ENCODE measurements around the gene UGT2A1.

Gene UGT2A1

GRCh38 chr4:69642961-69643360 lies 10.1 kb downstream of the UGT2A1 start:
- Histone ChIP-seq H3K36me3 (replicated peaks) (no peaks in the 10 kb centered on the region), H3K9me3 (no peaks in the 10 kb centered on the region), H3K4me3 (no peak overlapping the region), H3K27me3 (ENCODE audit: low read depth) (no peaks in the 10 kb centered on the region), H3K4me1 (no peaks in the 10 kb centered on the region)
- in situ Hi-C loops (cut with MboI; ENCODE audit: low sequenced_read_pairs), result no loop called here
- no peak for DNase-seq (ENCODE audit: low spot score in 2 of 2)

GRCh38 chr4:69640289-69640688 lies 12.8 kb downstream of the UGT2A1 start:
- Histone ChIP-seq H3K4me1 (no peaks in the 10 kb centered on the region), H3K9me3 (no peaks in the 10 kb centered on the region), H3K4me3 (no peak overlapping the region), H3K36me3 (replicated peaks) (no peaks in the 10 kb centered on the region), H3K27me3 (ENCODE audit: low read depth) (no peaks in the 10 kb centered on the region)
- DNase-seq (ENCODE audit: low spot score in 2 of 2), result no peak
- in situ Hi-C loops (cut with MboI; ENCODE audit: low sequenced_read_pairs), result no loop called here

- DNase-seq (ENCODE audit: low spot score in 2 of 2), result no peak
- Histone ChIP-seq H3K27me3 (ENCODE audit: low read depth) (no peaks in the 10 kb centered on the region), H3K9me3 (no peaks in the 10 kb centered on the region), H3K4me1 (no peaks in the 10 kb centered on the region), H3K36me3 (replicated peaks) (no peaks in the 10 kb centered on the region), H3K4me3 (no peak within 1 kb of the TSS)
- in situ Hi-C loops (cut with MboI; ENCODE audit: low sequenced_read_pairs), result no loop called here
Observed at GRCh38 chr4:69639542-69639941, 13.5 kb downstream of the UGT2A1 start, which contains the start of gene UGT2A2. UGT2A2 (minus strand) TSS chr4:69639642; CDS start chr4:69639640, 2 bp downstream.

- in situ Hi-C loops (cut with MboI; ENCODE audit: low sequenced_read_pairs), result no loop called here
- DNase-seq (ENCODE audit: low spot score in 2 of 2), result peak; percentile 26 to 43
- Histone ChIP-seq H3K4me3 (no peak overlapping the region), H3K36me3 (replicated peaks) (no peaks in the 10 kb centered on the region), H3K4me1 (no peaks in the 10 kb centered on the region), H3K9me3 (no peaks in the 10 kb centered on the region), H3K27me3 (ENCODE audit: low read depth) (no peaks in the 10 kb centered on the region)
Observed at GRCh38 chr4:69617083-69617694, 35.9 kb downstream of the UGT2A1 start.

GRCh38 chr4:69610484-69610883 lies 42.6 kb downstream of the UGT2A1 start:
- Histone ChIP-seq H3K36me3 (replicated peaks) (no peaks in the 10 kb centered on the region), H3K4me1 (no peaks in the 10 kb centered on the region), H3K27me3 (ENCODE audit: low read depth) (no peaks in the 10 kb centered on the region), H3K4me3 (no peak overlapping the region), H3K9me3 (no peaks in the 10 kb centered on the region)
- DNase-seq (ENCODE audit: low spot score in 2 of 2), result no peak
- in situ Hi-C loops (cut with MboI; ENCODE audit: low sequenced_read_pairs), result no loop called here

GRCh38 chr4:69601065-69601464 lies 52.0 kb downstream of the UGT2A1 start:
- in situ Hi-C loops (cut with MboI; ENCODE audit: low sequenced_read_pairs), result no loop called here
- Histone ChIP-seq H3K27me3 (ENCODE audit: low read depth) (no peaks in the 10 kb centered on the region), H3K4me1 (no peaks in the 10 kb centered on the region), H3K9me3 (no peaks in the 10 kb centered on the region), H3K4me3 (no peak overlapping the region), H3K36me3 (replicated peaks) (no peaks in the 10 kb centered on the region)
- no peak for DNase-seq (ENCODE audit: low spot score in 2 of 2)

- in situ Hi-C loops (cut with MboI; ENCODE audit: low sequenced_read_pairs), result no loop called here
- DNase-seq (ENCODE audit: low spot score in 2 of 2), result no peak
- H3K27me3 ChIP-seq (ENCODE audit: low read depth), result no peaks in the 10 kb centered on the region
- no peaks in the 10 kb centered on the region for H3K9me3 ChIP-seq
- H3K36me3 ChIP-seq (replicated peaks), result no peaks in the 10 kb centered on the region
- no peaks in the 10 kb centered on the region for H3K4me1 ChIP-seq
- H3K4me3 ChIP-seq, result no peak overlapping the region
Observed at GRCh38 chr4:69600013-69600412, 53.0 kb downstream of the UGT2A1 start.

GRCh38 chr4:69594382-69594781 lies 58.7 kb downstream of the UGT2A1 start:
- Histone ChIP-seq H3K36me3 (replicated peaks) (no peaks in the 10 kb centered on the region), H3K4me3 (no peak overlapping the region)

GRCh38 chr4:69591364-69591763 lies 61.7 kb downstream of the UGT2A1 start:
- DNase-seq (ENCODE audit: low spot score in 2 of 2), result no peak
- in situ Hi-C loops (cut with MboI; ENCODE audit: low sequenced_read_pairs), result no loop called here
- H3K4me1 ChIP-seq, result no peaks in the 10 kb centered on the region
- H3K4me3 ChIP-seq, result no peak overlapping the region
- no peaks in the 10 kb centered on the region for H3K9me3 ChIP-seq
- H3K27me3 ChIP-seq (ENCODE audit: low read depth), result no peaks in the 10 kb centered on the region
- no peaks in the 10 kb centered on the region for H3K36me3 ChIP-seq (replicated peaks)

More at GRCh38 chr4:69594382-69594781, 58.7 kb downstream of the UGT2A1 start:
- Histone ChIP-seq H3K27me3 (ENCODE audit: low read depth) (no peaks in the 10 kb centered on the region), H3K9me3 (no peaks in the 10 kb centered on the region), H3K4me1 (no peaks in the 10 kb centered on the region)
- DNase-seq (ENCODE audit: low spot score in 2 of 2), result no peak
- in situ Hi-C loops (cut with MboI; ENCODE audit: low sequenced_read_pairs), result no loop called here

- no peaks in the 10 kb centered on the region for H3K9me3 ChIP-seq
- no peaks in the 10 kb centered on the region for H3K27me3 ChIP-seq (ENCODE audit: low read depth)
- DNase-seq (ENCODE audit: low spot score in 2 of 2), result no peak
- H3K36me3 ChIP-seq (replicated peaks), result no peaks in the 10 kb centered on the region
- in situ Hi-C loops (cut with MboI; ENCODE audit: low sequenced_read_pairs), result no loop called here
- no peaks in the 10 kb centered on the region for H3K4me1 ChIP-seq
- no peak overlapping the region for H3K4me3 ChIP-seq
Observed at GRCh38 chr4:69589884-69590283, 63.2 kb downstream of the UGT2A1 start.

GRCh38 chr4:69584135-69584534 lies 68.9 kb downstream of the UGT2A1 start:
- Histone ChIP-seq H3K9me3 (no peaks in the 10 kb centered on the region), H3K4me3 (no peak overlapping the region), H3K4me1 (no peaks in the 10 kb centered on the region), H3K36me3 (replicated peaks) (no peaks in the 10 kb centered on the region), H3K27me3 (ENCODE audit: low read depth) (no peaks in the 10 kb centered on the region)
- no peak for DNase-seq (ENCODE audit: low spot score in 2 of 2)
- in situ Hi-C loops (cut with MboI; ENCODE audit: low sequenced_read_pairs), result no loop called here

- H3K4me3 ChIP-seq, result no peak overlapping the region
- DNase-seq (ENCODE audit: low spot score in 2 of 2), result no peak
- H3K27me3 ChIP-seq (ENCODE audit: low read depth), result no peaks in the 10 kb centered on the region
- H3K4me1 ChIP-seq, result no peaks in the 10 kb centered on the region
- H3K9me3 ChIP-seq, result no peaks in the 10 kb centered on the region
- in situ Hi-C loops (cut with MboI; ENCODE audit: low sequenced_read_pairs), result no loop called here
- H3K36me3 ChIP-seq (replicated peaks), result no peaks in the 10 kb centered on the region
Observed at GRCh38 chr4:69583543-69583942, 69.5 kb downstream of the UGT2A1 start.

GRCh38 chr4:69577245-69577644 lies 75.8 kb downstream of the UGT2A1 start:
- in situ Hi-C loops (cut with MboI; ENCODE audit: low sequenced_read_pairs), result no loop called here
- Histone ChIP-seq H3K9me3 (no peaks in the 10 kb centered on the region), H3K4me1 (no peaks in the 10 kb centered on the region), H3K27me3 (ENCODE audit: low read depth) (no peaks in the 10 kb centered on the region), H3K4me3 (no peak overlapping the region), H3K36me3 (replicated peaks) (no peaks in the 10 kb centered on the region)
- DNase-seq (ENCODE audit: low spot score in 2 of 2), result no peak

- Histone ChIP-seq H3K9me3 (no peaks in the 10 kb centered on the region), H3K27me3 (ENCODE audit: low read depth) (no peaks in the 10 kb centered on the region), H3K4me3 (no peak overlapping the region), H3K4me1 (no peaks in the 10 kb centered on the region), H3K36me3 (replicated peaks) (no peaks in the 10 kb centered on the region)
- in situ Hi-C loops (cut with MboI; ENCODE audit: low sequenced_read_pairs), result no loop called here
- no peak for DNase-seq (ENCODE audit: low spot score in 2 of 2)
Observed at GRCh38 chr4:69576251-69576877, 76.7 kb downstream of the UGT2A1 start.

GRCh38 chr4:69568787-69569186 lies 84.3 kb downstream of the UGT2A1 start:
- Histone ChIP-seq H3K4me3 (no peak overlapping the region), H3K4me1 (no peaks in the 10 kb centered on the region), H3K27me3 (ENCODE audit: low read depth) (no peaks in the 10 kb centered on the region), H3K9me3 (no peaks in the 10 kb centered on the region), H3K36me3 (replicated peaks) (no peaks in the 10 kb centered on the region)
- DNase-seq (ENCODE audit: low spot score in 2 of 2), result no peak
- in situ Hi-C loops (cut with MboI; ENCODE audit: low sequenced_read_pairs), result no loop called here

All from HAP-1 (cell line).